HG03066 (cell line): ENCODE data around the gene PROC.
"Not testable (repeated sequence)": the region's sequence is repeated elsewhere in the genome, so short reads cannot be mapped to it uniquely, and the experiment has no call there.

ENCODE experiments used
- ATAC-seq: cut with Tn5 transposase; IDR thresholded peaks from one replicate; pipeline ENCODE4 v1.9.1; 2021; ENCODE audit warnings: low read depth; ENCODE audit not compliant: unreplicated experiment

PROC gene

DNA sequence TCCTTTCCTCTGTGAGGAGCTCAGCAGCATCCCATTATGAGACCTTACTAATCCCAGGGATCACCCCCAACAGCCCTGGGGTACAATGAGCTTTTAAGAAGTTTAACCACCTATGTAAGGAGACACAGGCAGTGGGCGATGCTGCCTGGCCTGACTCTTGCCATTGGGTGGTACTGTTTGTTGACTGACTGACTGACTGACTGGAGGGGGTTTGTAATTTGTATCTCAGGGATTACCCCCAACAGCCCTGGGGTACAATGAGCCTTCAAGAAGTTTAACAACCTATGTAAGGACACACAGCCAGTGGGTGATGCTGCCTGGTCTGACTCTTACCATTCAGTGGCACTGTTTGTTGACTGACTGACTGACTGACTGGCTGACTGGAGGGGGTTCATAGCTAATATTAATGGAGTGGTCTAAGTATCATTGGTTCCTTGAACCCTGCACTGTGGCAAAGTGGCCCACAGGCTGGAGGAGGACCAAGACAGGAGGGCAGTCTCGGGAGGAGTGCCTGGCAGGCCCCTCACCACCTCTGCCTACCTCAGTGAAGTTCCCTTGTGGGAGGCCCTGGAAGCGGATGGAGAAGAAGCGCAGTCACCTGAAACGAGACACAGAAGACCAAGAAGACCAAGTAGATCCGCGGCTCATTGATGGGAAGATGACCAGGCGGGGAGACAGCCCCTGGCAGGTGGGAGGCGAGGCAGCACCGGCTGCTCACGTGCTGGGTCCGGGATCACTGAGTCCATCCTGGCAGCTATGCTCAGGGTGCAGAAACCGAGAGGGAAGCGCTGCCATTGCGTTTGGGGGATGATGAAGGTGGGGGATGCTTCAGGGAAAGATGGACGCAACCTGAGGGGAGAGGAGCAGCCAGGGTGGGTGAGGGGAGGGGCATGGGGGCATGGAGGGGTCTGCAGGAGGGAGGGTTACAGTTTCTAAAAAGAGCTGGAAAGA, 7.6 kb downstream of the PROC start:
- no peak for ATAC-seq

GRCh38 chr2:127426501-127427354, 8.5 kb downstream of the PROC start:
- no peak for ATAC-seq

DNA sequence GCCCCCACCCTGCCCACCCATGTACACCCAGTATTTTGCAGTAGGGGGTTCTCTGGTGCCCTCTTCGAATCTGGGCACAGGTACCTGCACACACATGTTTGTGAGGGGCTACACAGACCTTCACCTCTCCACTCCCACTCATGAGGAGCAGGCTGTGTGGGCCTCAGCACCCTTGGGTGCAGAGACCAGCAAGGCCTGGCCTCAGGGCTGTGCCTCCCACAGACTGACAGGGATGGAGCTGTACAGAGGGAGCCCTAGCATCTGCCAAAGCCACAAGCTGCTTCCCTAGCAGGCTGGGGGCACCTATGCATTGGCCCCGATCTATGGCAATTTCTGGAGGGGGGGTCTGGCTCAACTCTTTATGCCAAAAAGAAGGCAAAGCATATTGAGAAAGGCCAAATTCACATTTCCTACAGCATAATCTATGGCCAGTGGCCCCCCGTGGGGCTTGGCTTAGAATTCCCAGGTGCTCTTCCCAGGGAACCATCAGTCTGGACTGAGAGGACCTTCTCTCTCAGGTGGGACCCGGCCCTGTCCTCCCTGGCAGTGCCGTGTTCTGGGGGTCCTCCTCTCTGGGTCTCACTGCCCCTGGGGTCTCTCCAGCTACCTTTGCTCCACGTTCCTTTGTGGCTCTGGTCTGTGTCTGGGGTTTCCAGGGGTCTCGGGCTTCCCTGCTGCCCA, 9.3 kb downstream of the PROC start:
- no peak for ATAC-seq

DNA sequence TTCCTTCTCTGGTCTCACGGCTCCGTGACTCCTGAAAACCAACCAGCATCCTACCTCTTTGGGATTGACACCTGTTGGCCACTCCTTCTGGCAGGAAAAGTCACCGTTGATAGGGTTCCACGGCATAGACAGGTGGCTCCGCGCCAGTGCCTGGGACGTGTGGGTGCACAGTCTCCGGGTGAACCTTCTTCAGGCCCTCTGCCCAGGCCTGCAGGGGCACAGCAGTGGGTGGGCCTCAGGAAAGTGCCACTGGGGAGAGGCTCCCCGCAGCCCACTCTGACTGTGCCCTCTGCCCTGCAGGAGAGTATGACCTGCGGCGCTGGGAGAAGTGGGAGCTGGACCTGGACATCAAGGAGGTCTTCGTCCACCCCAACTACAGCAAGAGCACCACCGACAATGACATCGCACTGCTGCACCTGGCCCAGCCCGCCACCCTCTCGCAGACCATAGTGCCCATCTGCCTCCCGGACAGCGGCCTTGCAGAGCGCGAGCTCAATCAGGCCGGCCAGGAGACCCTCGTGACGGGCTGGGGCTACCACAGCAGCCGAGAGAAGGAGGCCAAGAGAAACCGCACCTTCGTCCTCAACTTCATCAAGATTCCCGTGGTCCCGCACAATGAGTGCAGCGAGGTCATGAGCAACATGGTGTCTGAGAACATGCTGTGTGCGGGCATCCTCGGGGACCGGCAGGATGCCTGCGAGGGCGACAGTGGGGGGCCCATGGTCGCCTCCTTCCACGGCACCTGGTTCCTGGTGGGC, 10.0 kb downstream of the PROC start:
- no peak for ATAC-seq

- ATAC-seq = no peak
Measured at GRCh38 chr2:127428815-127429109, 10.5 kb downstream of the PROC start.

DNA sequence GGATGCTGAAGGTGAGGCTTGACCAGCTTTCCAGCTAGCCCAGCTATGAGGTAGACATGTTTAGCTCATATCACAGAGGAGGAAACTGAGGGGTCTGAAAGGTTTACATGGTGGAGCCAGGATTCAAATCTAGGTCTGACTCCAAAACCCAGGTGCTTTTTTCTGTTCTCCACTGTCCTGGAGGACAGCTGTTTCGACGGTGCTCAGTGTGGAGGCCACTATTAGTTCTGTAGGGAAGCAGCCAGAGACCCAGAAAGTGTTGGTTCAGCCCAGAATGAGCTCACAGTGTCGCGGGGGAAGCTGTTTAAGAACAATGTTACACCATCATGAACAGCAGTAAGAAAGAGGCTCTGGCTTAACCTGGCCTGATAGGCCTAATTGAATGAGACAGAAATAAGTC, 11.1 kb downstream of the PROC start:
- no peak for ATAC-seq

DNA sequence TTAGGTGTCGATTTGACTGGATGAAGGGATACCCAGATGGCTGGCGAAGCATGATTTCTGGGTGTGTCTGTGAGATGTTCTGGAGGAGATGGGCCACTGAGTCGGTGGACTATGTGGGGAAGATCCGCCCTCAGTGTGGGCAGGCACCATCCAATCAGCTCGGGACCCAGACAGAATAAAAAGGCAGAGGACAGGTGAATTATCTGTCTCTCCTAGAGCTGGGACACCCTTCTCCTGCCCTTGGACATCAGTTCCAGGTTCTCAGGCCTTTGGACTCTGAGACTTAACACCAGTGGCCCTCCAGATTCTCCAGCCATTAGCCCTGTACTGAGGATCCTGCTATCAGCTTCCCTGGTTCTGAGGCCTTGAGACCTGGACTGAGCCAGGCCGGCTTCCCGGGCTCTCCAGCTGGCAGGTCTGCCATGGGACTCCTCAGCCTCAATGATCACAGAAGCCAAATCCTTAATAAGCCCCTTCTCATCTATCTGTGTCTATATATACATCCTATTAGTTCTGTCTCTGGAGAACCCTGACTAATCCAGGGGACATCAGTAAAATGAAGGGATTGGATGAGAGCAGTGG, 11.7 kb downstream of the PROC start:
- no peak for ATAC-seq

- no peak for ATAC-seq
Measured at GRCh38 chr2:127431408-127432023, 13.3 kb downstream of the PROC start.

DNA sequence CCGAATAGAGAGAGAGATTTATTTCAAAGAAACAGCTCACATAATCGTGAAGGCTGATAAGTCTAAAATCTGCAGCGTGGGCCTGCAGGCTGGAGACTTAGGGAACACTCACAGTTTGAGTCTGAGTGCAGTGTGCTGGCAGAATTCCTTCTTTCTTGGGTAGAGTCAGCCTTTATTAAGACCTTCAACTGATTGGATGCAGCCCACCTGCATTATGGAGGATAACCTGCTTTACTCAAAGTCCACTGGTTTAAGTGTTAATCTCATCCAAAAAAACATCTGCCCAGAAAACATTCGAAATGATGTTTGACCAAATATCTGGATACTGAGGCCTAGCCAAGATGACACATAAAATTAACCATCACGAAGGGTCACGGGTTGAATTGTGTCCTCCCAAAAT, 16.3 kb downstream of the PROC start:
- no peak for ATAC-seq

DNA sequence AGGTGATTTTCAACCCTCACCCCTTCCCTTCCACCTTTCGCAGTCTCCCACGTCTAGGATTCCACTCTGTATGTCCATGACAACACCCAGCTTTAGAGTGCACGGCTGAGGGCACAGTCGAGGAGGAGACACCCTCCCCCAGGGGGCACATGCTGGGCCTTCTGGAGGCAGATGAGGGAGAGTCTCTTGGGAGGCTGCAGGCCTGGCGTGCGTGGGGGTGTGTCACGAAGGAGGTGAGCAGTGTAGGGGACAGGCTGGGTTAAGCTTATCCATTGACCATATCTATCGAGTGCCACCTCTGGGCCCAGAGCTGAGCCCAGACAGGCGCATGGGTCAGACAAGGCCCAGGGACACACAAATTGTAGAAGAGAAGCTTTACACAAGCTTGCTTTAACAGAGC, 18.8 kb downstream of the PROC start:
- no peak for ATAC-seq

DNA sequence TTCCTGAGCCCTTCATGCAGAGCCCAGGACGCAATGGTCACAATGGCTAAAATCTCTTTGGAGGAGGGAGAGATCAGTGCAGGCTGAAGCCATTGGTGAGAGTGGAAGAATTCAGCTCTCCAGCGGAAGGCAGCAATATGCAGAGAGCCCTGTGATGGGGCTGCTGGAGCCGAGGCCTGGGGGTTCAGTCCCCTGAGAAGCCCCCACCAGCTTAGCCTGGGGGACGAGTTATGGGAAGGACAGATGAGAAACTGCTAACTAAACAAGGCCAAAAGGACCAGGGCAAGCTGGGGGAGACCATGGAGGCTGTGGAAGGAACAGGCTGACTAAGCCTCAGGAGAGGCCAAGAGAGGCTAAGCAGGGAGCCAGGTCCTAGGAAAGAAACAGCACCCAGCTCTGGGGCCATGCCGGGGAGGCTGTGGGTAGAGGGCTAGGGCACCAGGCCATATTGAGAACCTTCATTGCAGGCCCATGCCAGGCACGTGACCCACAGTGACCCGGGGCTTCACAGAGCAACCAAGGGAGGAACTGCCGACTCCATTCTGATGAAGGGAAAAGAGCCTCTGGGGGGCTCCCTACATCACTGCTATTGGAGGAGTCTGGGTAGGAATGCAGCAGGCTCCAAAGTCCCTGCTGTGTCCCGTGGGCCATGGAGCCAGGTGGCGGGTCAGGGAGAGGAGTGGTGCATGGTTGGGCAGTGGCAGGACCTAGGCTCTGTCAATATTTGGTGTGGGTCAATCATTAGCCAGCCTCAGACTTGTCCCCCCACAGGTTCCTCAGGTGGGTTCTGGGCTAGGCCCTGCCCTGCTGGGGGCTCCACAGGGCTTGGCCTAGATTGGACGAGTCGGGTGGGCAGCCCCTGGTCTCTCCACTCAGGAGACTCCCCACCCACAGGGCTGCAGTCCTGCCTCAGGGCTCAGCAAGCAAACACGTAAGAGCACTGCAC, 19.8 kb downstream of the PROC start:
- no peak for ATAC-seq

- ATAC-seq = no peak
Measured at GRCh38 chr2:127439343-127439742, 21.1 kb downstream of the PROC start.

DNA sequence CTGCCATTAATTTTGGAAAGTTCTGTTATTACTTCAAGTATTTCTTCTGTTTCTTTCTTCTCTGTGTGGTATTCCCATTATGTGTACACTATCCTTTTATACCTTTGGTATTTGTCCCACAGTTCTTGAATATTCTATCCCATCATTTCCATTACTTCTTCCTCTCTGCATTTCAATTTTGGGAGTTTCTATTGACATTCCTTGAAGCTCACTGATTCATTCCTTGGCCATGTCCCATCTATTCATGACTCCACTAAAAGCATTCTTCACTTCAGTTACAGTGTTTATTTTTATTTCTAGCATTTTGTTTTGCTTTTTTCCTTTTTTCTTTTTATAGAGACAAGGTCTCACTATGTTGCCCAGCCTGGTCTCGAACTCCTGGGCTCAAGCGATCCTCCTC, 30.3 kb downstream of the PROC start:
- ATAC-seq = no peak

- ATAC-seq = no peak
Measured at GRCh38 chr2:127449414-127449813, 31.2 kb downstream of the PROC start.

- no peak for ATAC-seq
Measured at GRCh38 chr2:127449898-127450297, 31.7 kb downstream of the PROC start.

- ATAC-seq = no peak
Measured at GRCh38 chr2:127451981-127452380, 33.8 kb downstream of the PROC start.

- not testable (repeated sequence) for ATAC-seq
Measured at GRCh38 chr2:127452423-127452822, 34.2 kb downstream of the PROC start.

- no peak for ATAC-seq
Measured at GRCh38 chr2:127453013-127453391, 34.8 kb downstream of the PROC start.
